Lung (tissue), 12 donors: Measurements from ENCODE around the gene RXRG. TPM values are rescaled to one million over a fixed set of nuclear protein-coding genes. Genes with fewer than 3 reads are reported as not detected.

ENCODE experiments used
- ATAC-seq: fragments of 200-7000 bp; cut with Tn5 transposase; one replicate; pipeline ENCODE4 v1.9.1; 2020; ENCODE audit warnings: moderate number of reproducible peaks; ENCODE audit not compliant: insufficient read depth, low FRiP score
- DNase-seq, 3 donors: peaks; one replicate each; pipeline ENCODE4 v3.0.0-alpha.2; 2013 to 2017
- H3K27ac ChIP-seq, 2 donors: one replicate each; pipeline ENCODE4 v1.5.1; 2013; ENCODE audit warnings: mild to moderate bottlenecking in 2 of 2, moderate library complexity in 2 of 2, control low read depth in 1 of 2, inconsistent platforms in 1 of 2, low read depth in 1 of 2, low read length in 1 of 2
- H3K27me3 ChIP-seq, 3 donors: one replicate each; pipeline ENCODE4 v1.5.1; 2013; ENCODE audit warnings: low read length in 2 of 3; ENCODE audit not compliant: control insufficient read depth in 3 of 3, insufficient read depth in 3 of 3
- H3K36me3 ChIP-seq, 4 donors: one replicate each; pipeline ENCODE4 v1.5.1; 2013; ENCODE audit warnings: low read length in 4 of 4, mild to moderate bottlenecking in 1 of 4, moderate library complexity in 1 of 4; ENCODE audit not compliant: control insufficient read depth in 4 of 4, insufficient read depth in 4 of 4
- H3K4me1 ChIP-seq, 5 donors: one replicate each; pipeline ENCODE4 v1.5.1; 2013; ENCODE audit warnings: low read length in 5 of 5, mild to moderate bottlenecking in 2 of 5, moderate library complexity in 1 of 5; ENCODE audit not compliant: control insufficient read depth in 5 of 5, insufficient read depth in 5 of 5
- H3K4me3 ChIP-seq: one replicate; pipeline ENCODE4 v1.5.1; 2013; ENCODE audit warnings: mild to moderate bottlenecking, control low read depth, moderate library complexity
- H3K9ac ChIP-seq, 2 donors: one replicate each; pipeline ENCODE4 v1.5.1; 2013; ENCODE audit warnings: low read length in 2 of 2, control low read depth in 1 of 2; ENCODE audit not compliant: insufficient read depth in 1 of 2
- H3K9me3 ChIP-seq, 4 donors: one replicate each; pipeline ENCODE4 v1.5.1; 2013; ENCODE audit warnings: low read length in 3 of 4, mild to moderate bottlenecking in 1 of 4, moderate library complexity in 1 of 4; ENCODE audit not compliant: control insufficient read depth in 4 of 4, insufficient read depth in 3 of 4
- WGBS, 2 donors: extraction: QIAGEN DNeasy Blood & Tissue Kit; methylation state at CpG; one replicate each; pipeline ENCODE4 v1.1.7; 2013; 5-methylcytosine and 5-hydroxymethylcytosine counted together
- polyA plus RNA-seq, 2 donors: library from polyadenylated mRNA; stranded (reverse); fragments of 200-250 nt; gene quantifications; one replicate each; pipeline ENCODE4 v1.2.1, GENCODE V29; 2013
- total RNA-seq, 2 donors: library from RNA; depleted of rRNA in 1 of 2; stranded (reverse); fragments of >200 nt in 1 of 2; gene quantifications; one replicate each; pipeline ENCODE4 v1.2.1, GENCODE V29; 2014 to 2021
- TF ChIP-seq, protein P1 (sequence below): IDR thresholded peaks from 2 replicates; pipeline ENCODE4 v1.5.1; 2012; ENCODE audit warnings: mild to moderate bottlenecking; ENCODE audit errors: control extremely low read depth, extremely low read depth
- donor health status: control.
- donor health status: control.
- donor health status: Bipolar disorder and iron deficiency.
- donor health status: healthy.
- donor health status: DM: yes; HTN: yes; CAD: no.

Gene RXRG
- total and polyA plus RNA-seq, 4 donors: 0.55 to 3.0 (median 1.7) TPM

GRCh38 chr1:165408518-165408917, 36.4 kb downstream of the RXRG start:
- DNase-seq (peak; percentile 31 to 55 (median 35)), ATAC-seq (peak; percentile 75)
- Histone ChIP-seq H3K4me1 (peaks cover 0 to 14% (median 4%) of the 10 kb centered on the region in 5 donors), H3K4me3 (no peak overlapping the region), H3K27ac (no peak overlapping the region), H3K9me3 (peaks cover 0 to 1% (median 0%) of the 10 kb centered on the region in 4 donors), H3K27me3 (no peaks in the 10 kb centered on the region), H3K36me3 (peaks cover 0 to 6% (median 0%) of the 10 kb centered on the region in 4 donors), H3K9ac (no peak overlapping the region)
- WGBS, 2 donors: 50 to 55% methylated on average over 6 of the region's 6 CpGs
- TF ChIP-seq, protein P1, sequence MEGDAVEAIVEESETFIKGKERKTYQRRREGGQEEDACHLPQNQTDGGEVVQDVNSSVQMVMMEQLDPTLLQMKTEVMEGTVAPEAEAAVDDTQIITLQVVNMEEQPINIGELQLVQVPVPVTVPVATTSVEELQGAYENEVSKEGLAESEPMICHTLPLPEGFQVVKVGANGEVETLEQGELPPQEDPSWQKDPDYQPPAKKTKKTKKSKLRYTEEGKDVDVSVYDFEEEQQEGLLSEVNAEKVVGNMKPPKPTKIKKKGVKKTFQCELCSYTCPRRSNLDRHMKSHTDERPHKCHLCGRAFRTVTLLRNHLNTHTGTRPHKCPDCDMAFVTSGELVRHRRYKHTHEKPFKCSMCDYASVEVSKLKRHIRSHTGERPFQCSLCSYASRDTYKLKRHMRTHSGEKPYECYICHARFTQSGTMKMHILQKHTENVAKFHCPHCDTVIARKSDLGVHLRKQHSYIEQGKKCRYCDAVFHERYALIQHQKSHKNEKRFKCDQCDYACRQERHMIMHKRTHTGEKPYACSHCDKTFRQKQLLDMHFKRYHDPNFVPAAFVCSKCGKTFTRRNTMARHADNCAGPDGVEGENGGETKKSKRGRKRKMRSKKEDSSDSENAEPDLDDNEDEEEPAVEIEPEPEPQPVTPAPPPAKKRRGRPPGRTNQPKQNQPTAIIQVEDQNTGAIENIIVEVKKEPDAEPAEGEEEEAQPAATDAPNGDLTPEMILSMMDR: peak; percentile 16

- no peak overlapping the region for H3K4me3 ChIP-seq
- no peak for DNase-seq
- 90 to 94% methylated on average over 4 of the region's 4 CpGs for WGBS, 2 donors
- no peak overlapping the region for H3K9ac ChIP-seq
- peaks cover 0 to 14% (median 4%) of the 10 kb centered on the region in 5 donors for H3K4me1 ChIP-seq
- peaks cover 0 to 5% (median 0%) of the 10 kb centered on the region in 4 donors for H3K9me3 ChIP-seq
- ATAC-seq: no peak
- no peak overlapping the region for H3K27ac ChIP-seq
- TF ChIP-seq, protein P1: no peak
- H3K36me3 ChIP-seq: peaks cover 0 to 6% (median 0%) of the 10 kb centered on the region in 4 donors
- no peaks in the 10 kb centered on the region for H3K27me3 ChIP-seq
These were observed 37.5 kb downstream of the RXRG start for GRCh38 chr1:165407398-165407797.

GRCh38 chr1:165403835-165404482, 41.0 kb downstream of the RXRG start:
- H3K27me3 ChIP-seq: no peaks in the 10 kb centered on the region
- peaks cover 0 to 6% (median 0%) of the 10 kb centered on the region in 4 donors for H3K36me3 ChIP-seq
- ATAC-seq (peak; percentile 45), DNase-seq (peak; percentile 18 to 33 (median 28))
- no peak overlapping the region for H3K9ac ChIP-seq
- H3K9me3 ChIP-seq: peaks cover 0 to 5% (median 0%) of the 10 kb centered on the region in 4 donors
- WGBS, 2 donors: 40 to 42% methylated on average over 3 of the region's 3 CpGs
- no peak overlapping the region for H3K27ac ChIP-seq
- H3K4me3 ChIP-seq: no peak overlapping the region
- peaks cover 0 to under 1% (median 0%) of the 10 kb centered on the region in 5 donors for H3K4me1 ChIP-seq
- TF ChIP-seq, protein P1: peak; percentile 34
